ENCODE data around the gene GRAMD1A. TPM values are rescaled to one million over a fixed set of nuclear protein-coding genes. Genes with fewer than 3 reads are reported as not detected.
"Not testable (repeated sequence)": the region's sequence is repeated elsewhere in the genome, so short reads cannot be mapped to it uniquely, and the experiment has no call there.

The GRAMD1A gene
- total RNA-seq, 1 donor = 61.5 TPM

DNA sequence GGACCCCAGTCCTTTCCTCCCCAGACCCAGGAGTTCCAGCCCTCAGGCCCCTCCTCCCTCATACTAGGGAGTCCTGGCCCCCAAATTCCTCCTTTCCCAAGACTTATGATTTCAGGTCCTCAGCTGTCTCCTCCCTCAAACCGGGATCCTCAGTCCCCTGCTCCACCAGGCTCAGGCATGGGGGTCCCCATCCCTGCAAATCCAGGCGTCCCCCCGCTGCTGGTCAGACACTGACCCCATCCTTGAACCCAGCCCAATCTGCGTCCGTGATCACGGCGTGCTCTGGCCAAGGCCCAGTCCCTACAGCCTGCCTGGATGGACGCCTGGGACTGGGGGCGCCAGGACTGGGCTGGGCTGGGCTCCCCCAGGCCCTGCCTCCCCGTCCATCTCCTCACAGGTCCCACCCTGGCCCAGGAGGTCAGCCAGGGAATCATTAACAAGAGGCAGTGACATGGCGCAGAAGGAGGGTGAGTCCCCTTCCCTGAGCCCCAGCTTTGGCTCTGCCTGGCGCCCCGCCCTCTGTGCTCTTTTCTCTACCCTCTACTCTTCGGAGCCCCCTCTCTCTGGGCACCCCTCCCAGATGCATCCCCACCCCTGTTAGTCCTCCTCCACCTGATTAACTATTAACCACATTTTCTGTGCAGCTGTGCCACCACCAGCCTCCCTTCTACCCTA lies 42.1 kb downstream of the GRAMD1A start:
- peaks cover 2% of the 10 kb centered on the region for H3K27me3 ChIP-seq (ENCODE audit: insufficient read depth, low read length)
- no peak overlapping the region for H3K4me3 ChIP-seq (ENCODE audit: low read length)
- no peaks in the 10 kb centered on the region for H3K9me3 ChIP-seq (ENCODE audit: low read depth, low read length)
- H3K4me1 ChIP-seq (ENCODE audit: insufficient read depth, low read length) = peaks cover 40% of the 10 kb centered on the region

DNA sequence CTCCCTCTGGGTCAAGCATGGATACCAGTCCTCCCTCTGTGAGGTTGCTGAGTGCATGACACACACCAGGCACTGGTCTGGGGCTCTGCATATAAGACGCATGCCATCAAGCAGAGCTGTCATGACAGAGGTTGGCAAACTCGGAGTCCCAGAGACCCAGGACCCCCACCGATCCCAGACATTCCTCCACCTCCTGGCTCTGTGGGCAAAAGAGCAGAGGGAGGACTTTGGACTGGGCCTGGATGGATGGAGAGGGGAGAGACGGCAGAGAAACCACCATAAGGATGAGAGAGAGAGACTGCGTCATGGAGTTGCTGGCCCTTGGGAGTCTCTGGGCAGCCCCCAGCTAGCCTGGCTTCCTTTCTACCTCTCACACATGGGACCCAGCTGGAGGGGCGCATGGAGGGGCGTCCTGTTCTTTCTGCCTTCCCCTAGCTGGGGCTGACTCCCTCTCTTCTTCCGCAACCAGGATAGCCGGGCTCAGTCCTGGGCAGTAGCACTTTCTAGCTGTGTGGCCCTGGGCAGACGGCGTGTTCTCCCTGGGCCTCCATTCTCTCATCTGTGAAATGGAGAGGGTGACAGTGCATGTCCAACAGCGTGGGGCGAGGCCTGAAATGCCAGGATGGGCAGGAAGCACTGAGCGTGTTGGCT lies 43.0 kb downstream of the GRAMD1A start:
- H3K4me1 ChIP-seq (ENCODE audit: insufficient read depth, low read length) = peaks cover 35% of the 10 kb centered on the region
- H3K4me3 ChIP-seq (ENCODE audit: low read length) = no peak overlapping the region
- H3K27me3 ChIP-seq (ENCODE audit: insufficient read depth, low read length) = peaks cover 2% of the 10 kb centered on the region
- no peaks in the 10 kb centered on the region for H3K9me3 ChIP-seq (ENCODE audit: low read depth, low read length)

DNA sequence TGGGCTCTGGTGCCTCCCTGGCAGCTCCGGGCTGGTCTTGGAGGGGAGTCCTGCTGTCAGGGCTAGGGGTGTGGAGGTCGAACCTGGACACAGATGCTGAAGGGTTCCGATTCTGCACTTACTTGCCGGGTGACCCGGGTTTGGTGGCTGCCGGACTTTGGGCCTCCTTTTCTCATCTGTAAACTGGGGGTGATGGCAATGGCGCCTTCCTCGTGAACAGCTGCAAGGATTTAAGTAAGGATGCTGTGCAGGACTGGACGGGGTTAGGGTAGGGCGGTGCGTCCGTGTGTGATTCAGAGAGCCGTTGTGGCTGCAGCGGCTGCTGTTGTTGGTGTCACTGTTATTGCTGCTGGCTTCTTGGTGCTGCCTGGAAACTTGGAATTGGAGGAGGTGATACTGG lies 43.8 kb downstream of the GRAMD1A start:
- Histone ChIP-seq H3K4me1 (ENCODE audit: insufficient read depth, low read length) (peaks cover 28% of the 10 kb centered on the region), H3K27me3 (ENCODE audit: insufficient read depth, low read length) (peaks cover 2% of the 10 kb centered on the region), H3K4me3 (ENCODE audit: low read length) (no peak overlapping the region), H3K9me3 (ENCODE audit: low read depth, low read length) (no peaks in the 10 kb centered on the region)

DNA sequence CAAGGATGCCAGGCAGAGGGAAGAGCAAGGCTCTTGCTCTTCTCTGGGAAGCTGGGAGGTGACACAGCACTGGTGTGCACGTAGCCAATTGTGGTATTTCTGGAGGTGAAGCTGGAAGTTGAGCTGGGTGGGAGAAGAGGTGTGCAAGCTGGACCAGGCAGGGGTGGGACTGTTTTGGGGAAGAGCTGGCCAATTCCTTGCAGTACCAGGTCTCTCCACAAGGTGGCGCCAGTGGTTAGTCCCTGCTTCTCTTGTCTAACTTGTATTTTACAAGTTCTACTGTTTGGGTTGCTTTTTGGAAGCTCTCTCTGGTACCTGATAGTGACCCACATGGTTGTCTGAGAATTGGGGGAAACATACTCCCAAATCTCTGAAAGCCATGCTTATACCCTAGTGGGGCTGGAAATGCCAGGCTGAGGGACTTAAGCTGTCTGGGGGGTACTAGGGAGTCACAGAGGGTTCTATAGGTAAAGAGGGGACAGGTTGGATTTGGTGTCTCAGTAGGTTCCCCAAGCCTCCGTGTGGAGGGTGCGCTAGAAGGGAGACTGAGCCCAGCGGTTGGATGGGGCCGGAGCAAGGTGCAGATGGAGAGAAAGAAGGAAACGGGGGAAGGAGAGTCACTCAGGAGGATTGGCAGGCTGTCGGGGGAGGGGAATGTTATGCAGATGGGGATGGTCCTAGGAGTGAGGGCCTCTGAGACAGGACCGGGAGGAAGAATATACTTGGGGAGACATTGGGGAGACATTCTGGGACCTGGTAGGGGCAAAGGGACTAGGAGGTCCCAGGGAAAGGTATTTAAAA lies 44.4 kb downstream of the GRAMD1A start:
- Histone ChIP-seq H3K27me3 (ENCODE audit: insufficient read depth, low read length) (peaks cover 2% of the 10 kb centered on the region), H3K4me3 (ENCODE audit: low read length) (no peak overlapping the region), H3K9me3 (ENCODE audit: low read depth, low read length) (no peaks in the 10 kb centered on the region), H3K4me1 (ENCODE audit: insufficient read depth, low read length) (peaks cover 22% of the 10 kb centered on the region)

DNA sequence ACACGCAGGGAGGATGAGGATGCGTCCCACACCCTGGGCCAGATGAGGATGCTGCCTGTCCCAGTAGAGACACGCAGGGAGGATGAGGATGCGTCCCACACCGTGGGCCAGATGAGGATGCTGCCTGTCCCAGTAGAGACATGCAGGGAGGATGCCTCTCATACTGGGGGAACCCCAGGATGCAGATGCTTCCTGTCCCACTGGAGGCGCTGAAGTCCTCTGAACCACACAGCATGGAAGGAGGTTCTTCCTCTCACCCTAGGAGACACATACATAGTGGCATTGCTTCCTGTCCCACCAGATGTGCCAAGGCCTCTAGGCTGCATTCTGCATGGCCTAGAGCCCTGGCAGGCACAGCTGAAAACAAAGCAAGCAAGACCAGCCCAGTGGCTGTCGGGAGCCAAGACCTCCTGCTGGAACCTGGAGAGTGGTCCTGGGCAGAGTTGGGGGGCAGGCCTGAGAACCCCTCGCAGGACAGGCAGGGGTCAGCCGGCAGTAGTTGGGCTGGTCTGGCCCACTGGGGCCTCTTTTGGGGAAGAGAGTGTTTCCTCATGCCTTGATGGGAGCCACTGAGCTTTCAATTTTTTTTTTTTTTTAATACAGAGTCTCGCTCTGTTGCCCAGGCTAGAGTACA lies 45.7 kb downstream of the GRAMD1A start:
- Histone ChIP-seq H3K9me3 (ENCODE audit: low read depth, low read length) (no peaks in the 10 kb centered on the region), H3K4me1 (ENCODE audit: insufficient read depth, low read length) (peaks cover 10% of the 10 kb centered on the region), H3K4me3 (ENCODE audit: low read length) (no peak overlapping the region), H3K27me3 (ENCODE audit: insufficient read depth, low read length) (peaks cover 2% of the 10 kb centered on the region)

DNA sequence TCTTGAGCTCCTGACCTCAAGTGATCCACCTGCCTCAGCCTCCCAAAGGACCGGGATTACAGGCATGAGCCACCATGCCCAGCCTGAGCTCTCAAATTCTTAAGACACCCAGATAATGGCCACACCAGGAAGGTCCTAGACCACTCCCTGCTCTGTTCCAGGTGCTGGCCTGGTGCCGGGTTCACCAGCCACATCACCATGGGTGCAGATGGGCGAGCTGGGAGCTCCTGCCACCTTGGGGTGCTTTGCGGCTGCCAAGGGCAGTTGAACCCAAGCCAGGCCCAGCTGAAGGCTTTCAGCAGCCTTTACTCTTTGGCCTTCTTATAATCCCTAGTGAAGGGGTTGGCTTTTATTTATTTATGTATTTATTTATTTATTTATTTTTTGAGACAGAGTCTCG lies 46.3 kb downstream of the GRAMD1A start:
- Histone ChIP-seq H3K4me3 (ENCODE audit: low read length) (no peak overlapping the region), H3K9me3 (ENCODE audit: low read depth, low read length) (no peaks in the 10 kb centered on the region), H3K27me3 (ENCODE audit: insufficient read depth, low read length) (no peaks in the 10 kb centered on the region), H3K4me1 (ENCODE audit: insufficient read depth, low read length) (peaks cover 3% of the 10 kb centered on the region)

DNA sequence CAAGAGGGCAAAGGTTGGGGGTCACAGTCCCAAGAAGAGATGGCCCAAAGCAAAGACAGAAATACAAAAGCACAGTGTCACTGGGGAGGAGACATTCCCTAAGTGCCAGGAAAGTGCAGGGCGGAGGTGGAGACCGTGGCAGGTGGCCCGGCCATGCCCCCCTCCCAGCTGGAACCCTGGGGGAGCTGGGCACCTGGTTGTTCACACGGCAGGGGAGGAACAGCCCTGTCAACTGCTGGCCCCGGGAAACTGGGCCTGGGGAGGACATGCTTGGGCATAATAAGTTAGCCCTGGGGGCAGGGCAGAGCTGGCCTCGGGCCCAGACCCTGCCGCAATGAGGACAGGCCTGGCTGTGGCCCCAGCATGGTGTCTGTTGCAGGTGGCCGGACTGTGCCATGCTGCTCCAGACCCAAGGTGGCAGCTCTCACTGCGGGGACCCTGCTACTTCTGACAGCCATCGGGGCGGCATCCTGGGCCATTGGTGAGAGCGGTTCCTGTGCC lies 48.8 kb downstream of the GRAMD1A start:
- Histone ChIP-seq H3K4me3 (ENCODE audit: low read length) (no peak overlapping the region), H3K4me1 (ENCODE audit: insufficient read depth, low read length) (peaks cover 3% of the 10 kb centered on the region)

DNA sequence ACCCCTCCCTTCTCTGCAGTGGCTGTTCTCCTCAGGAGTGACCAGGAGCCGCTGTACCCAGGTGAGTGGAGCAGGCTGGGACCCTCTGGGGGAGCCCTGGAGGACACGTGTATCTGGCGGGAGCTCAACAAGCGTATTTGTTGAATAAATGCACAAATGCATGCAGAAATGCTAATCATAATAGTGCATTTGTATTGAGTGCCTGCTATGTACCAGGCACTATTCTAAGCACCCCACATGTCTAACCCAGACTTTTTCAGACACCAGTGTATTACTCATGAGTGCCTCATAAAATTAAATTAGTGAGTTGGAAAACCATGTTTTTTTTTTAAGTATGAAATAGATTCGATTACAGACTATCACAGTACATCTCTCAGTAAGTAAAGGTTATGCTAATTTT lies 49.3 kb downstream of the GRAMD1A start:
- H3K4me1 ChIP-seq (ENCODE audit: insufficient read depth, low read length) = peaks cover 3% of the 10 kb centered on the region
- no peak overlapping the region for H3K4me3 ChIP-seq (ENCODE audit: low read length)
- H3K9me3 ChIP-seq (ENCODE audit: low read depth, low read length) = no peaks in the 10 kb centered on the region
- H3K27me3 ChIP-seq (ENCODE audit: insufficient read depth, low read length) = no peaks in the 10 kb centered on the region

More for the DNA sequence above, 48.8 kb downstream of the GRAMD1A start:
- Histone ChIP-seq H3K27me3 (ENCODE audit: insufficient read depth, low read length) (no peaks in the 10 kb centered on the region), H3K9me3 (ENCODE audit: low read depth, low read length) (no peaks in the 10 kb centered on the region)

DNA sequence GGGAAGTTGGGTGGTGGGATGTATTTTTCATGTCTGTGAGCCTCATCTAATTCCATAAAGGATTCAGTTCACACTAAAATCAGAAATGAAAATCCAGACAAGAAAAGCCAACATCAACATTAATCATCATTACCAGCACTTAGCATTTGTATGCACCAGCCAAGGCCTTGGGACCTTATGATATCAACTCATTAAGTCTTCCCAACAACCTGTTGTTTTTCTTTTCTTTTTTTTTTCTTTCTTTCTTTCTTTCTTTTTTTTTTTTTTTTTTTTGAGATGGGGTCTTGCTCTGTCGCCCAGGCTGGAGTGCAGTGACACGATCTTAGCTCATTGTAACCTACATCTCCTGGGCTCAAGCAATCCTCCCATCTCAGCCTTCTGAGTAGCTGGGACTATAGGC lies 50.5 kb downstream of the GRAMD1A start:
- not testable (repeated sequence) for H3K4me1 ChIP-seq (ENCODE audit: insufficient read depth, low read length); H3K27me3 ChIP-seq (ENCODE audit: insufficient read depth, low read length); H3K4me3 ChIP-seq (ENCODE audit: low read length); H3K9me3 ChIP-seq (ENCODE audit: low read depth, low read length)

DNA sequence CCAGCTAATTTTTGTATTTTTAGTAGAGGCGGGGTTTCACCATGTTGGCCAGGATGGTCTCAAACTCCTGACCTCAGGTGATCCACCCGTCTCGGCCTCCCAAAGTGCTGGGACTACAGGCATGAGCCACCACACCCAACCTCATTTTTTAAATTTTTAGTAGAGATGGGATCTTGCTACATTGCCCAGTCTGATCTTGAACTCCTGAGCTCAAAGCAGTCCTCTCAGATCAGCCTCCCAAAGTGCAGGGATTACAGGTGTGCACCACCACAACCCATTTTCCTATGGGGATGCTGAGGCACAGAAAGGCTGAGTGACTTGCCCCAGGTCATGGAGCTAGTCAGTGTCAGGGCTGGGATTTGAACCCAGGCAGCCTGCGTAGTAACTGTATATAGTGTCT lies 51.1 kb downstream of the GRAMD1A start:
- H3K27me3 ChIP-seq (ENCODE audit: insufficient read depth, low read length); H3K4me1 ChIP-seq (ENCODE audit: insufficient read depth, low read length): not testable (repeated sequence)

DNA sequence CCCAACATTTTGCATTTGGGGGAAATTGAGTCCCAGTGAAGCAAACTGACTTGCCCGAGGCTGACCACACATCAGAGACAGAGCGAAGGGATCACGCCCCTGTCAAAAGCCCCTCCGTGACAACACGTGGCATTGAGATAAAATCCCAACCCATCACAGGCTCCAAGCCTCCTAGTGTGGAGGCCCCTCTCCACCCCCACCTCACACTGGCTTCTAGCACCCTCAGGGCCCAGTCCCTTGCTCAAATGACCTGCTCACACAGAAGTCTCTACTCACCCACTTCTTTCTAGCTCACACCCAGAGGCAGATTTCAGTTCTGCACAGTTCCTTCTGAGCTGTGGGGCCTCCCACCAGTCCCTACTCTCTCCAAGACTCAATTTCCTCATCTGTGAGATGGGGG lies 51.7 kb downstream of the GRAMD1A start:
- Histone ChIP-seq H3K4me1 (ENCODE audit: insufficient read depth, low read length) (no peaks in the 10 kb centered on the region), H3K4me3 (ENCODE audit: low read length) (no peak overlapping the region), H3K9me3 (ENCODE audit: low read depth, low read length) (no peaks in the 10 kb centered on the region), H3K27me3 (ENCODE audit: insufficient read depth, low read length) (no peaks in the 10 kb centered on the region)

More for the DNA sequence above, 51.1 kb downstream of the GRAMD1A start:
- H3K9me3 ChIP-seq (ENCODE audit: low read depth, low read length); H3K4me3 ChIP-seq (ENCODE audit: low read length): not testable (repeated sequence)

DNA sequence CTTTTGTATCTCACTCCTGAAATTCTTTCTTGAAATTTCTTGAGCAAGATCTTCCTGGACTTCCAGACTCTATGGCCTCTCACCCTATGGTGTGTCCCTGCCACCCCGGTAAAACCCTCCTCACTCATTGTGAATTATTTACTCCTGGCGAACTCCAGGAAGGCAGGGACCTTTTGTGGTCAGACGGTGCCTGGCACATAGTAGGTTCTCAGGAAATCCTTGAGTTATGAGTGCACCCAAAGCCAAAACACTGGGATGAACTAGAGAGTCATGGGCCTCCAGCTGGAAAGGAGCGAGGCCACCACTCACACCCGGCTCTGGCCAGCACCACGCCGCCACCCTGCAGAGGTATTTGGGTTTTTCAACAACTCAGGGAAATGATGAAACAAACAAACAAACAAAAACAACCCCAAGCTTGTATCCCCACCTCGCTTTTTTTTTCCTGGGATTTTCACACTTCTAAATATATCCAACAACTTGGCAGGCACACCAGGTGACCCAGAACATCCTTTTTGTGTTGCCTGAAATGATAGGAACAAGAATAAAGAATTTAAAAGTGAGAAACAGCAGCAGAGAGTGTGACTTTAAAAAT lies 52.6 kb downstream of the GRAMD1A start:
- Histone ChIP-seq H3K4me1 (ENCODE audit: insufficient read depth, low read length) (no peaks in the 10 kb centered on the region), H3K4me3 (ENCODE audit: low read length) (no peak overlapping the region)

DNA sequence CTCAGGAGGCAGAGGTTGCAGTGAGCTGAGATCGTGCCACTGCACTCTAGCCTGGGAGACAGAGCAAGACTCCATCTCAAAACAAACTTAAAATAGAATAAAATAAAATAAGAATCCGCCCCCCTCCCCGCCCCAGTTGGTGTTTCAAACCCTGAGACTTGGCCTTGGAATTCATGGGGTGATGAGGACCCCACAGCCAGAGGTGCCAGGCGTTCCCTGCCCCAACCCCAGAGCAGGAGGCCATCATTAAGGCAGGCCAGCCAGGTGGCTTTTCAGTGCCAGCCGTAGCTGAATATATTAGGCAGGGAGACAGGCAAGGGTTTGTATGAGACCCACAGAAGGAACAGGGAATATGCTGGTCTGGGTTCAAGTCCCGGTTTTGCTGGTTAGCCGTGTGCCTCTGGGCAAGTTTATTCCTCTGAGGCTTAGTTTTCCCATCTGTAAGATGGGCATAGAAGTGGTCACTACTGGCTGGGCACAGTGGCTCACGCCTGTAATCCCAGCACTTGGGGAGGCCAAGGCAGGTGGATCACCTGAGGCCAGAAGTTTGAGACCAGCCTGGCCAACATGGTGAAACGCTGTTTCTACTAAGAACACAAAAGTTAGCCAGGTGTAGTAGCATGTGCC lies 53.7 kb downstream of the GRAMD1A start:
- no peaks in the 10 kb centered on the region for H3K9me3 ChIP-seq (ENCODE audit: low read depth, low read length)
- H3K27me3 ChIP-seq (ENCODE audit: insufficient read depth, low read length) = no peaks in the 10 kb centered on the region
- H3K4me1 ChIP-seq (ENCODE audit: insufficient read depth, low read length) = no peaks in the 10 kb centered on the region
- H3K4me3 ChIP-seq (ENCODE audit: low read length) = no peak overlapping the region

More for the DNA sequence above, 52.6 kb downstream of the GRAMD1A start:
- Histone ChIP-seq H3K9me3 (ENCODE audit: low read depth, low read length) (no peaks in the 10 kb centered on the region), H3K27me3 (ENCODE audit: insufficient read depth, low read length) (no peaks in the 10 kb centered on the region)

DNA sequence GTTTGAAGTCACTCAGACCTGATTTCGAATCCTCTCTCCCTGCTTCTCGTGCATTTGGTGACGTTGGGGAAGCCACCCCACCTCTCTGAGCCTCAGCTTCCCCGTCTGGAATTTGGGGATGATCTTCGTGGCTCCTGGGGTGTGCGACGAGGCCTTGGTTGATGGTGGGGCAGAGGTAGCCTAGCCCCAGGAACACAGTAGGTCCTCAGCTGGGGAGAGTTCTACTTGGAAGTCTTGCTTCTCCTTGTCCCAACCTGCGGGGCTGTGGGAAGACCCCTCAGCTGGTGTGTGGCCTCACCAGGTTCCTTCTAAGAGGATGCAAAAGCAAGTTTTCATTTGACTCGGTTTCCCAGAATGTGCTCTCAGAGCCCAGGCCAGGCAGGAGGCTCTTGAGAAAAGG lies 54.5 kb downstream of the GRAMD1A start:
- no peaks in the 10 kb centered on the region for H3K9me3 ChIP-seq (ENCODE audit: low read depth, low read length)
- no peak overlapping the region for H3K4me3 ChIP-seq (ENCODE audit: low read length)
- no peaks in the 10 kb centered on the region for H3K27me3 ChIP-seq (ENCODE audit: insufficient read depth, low read length)
- H3K4me1 ChIP-seq (ENCODE audit: insufficient read depth, low read length) = no peaks in the 10 kb centered on the region
